Keratinocyte (primary cell): ENCODE data around the gene DTD2. TPM values are rescaled to one million over a fixed set of nuclear protein-coding genes. Genes with fewer than 3 reads are reported as not detected.

Experiments
- DNase-seq: peaks from one replicate; pipeline ENCODE4 v3.0.0-alpha.2; 2011; ENCODE audit warnings: low read depth, missing footprints, low spot score
- FAIRE-seq: peaks from 2 replicates; lab custom pipeline; 2011; peaks lifted over from hg19 to GRCh38; lab: Jason Lieb, UNC
- H2AFZ ChIP-seq: 2 replicates; pipeline ENCODE4 v1.6.0; 2012; ENCODE audit warnings: low read length, control low read depth, inconsistent platforms; ENCODE audit not compliant: control insufficient read depth
- H3K27ac ChIP-seq: 2 replicates; pipeline ENCODE4 v1.5.1; 2011; ENCODE audit warnings: low read length; ENCODE audit not compliant: control insufficient read depth, insufficient read depth
- H3K27me3 ChIP-seq: 3 replicates; pipeline ENCODE4 v1.6.0; 2011; ENCODE audit warnings: low read length; ENCODE audit not compliant: control insufficient read depth, insufficient read depth; ENCODE audit errors: extremely low read depth
- H3K36me3 ChIP-seq, 2 experiments: 2 replicates in 1 of 2; 3 replicates in 1 of 2; pipeline ENCODE4 v1.5.1; 2011; ENCODE audit warnings: low read length in 2 of 2, mild to moderate bottlenecking in 1 of 2; ENCODE audit not compliant: control insufficient read depth in 2 of 2, insufficient read depth in 2 of 2; ENCODE audit errors: extremely low read depth in 1 of 2
- H3K4me1 ChIP-seq: 3 replicates; pipeline ENCODE4 v1.5.1; 2011; ENCODE audit warnings: low read length; ENCODE audit not compliant: control insufficient read depth, insufficient read depth; ENCODE audit errors: extremely low read depth
- H3K4me2 ChIP-seq: 3 replicates; pipeline ENCODE4 v1.6.0; 2011; ENCODE audit warnings: low read depth, low read length; ENCODE audit not compliant: control insufficient read depth, insufficient read depth; ENCODE audit errors: extremely low read depth
- H3K4me3 ChIP-seq, 3 experiments: fragments of 200-600 bp in 1 of 3; sonication (generic) in 1 of 3; 2 replicates in 2 of 3; 3 replicates in 1 of 3; pipeline ENCODE4 v1.5.1; 2011 to 2016; ENCODE audit warnings: low read length in 3 of 3, mild to moderate bottlenecking in 3 of 3, control low read depth in 2 of 3, inconsistent platforms in 1 of 3, low read depth in 1 of 3, mixed read lengths in 1 of 3, mixed run types in 1 of 3, moderate library complexity in 1 of 3; ENCODE audit not compliant: control insufficient read depth in 2 of 3, insufficient read depth in 2 of 3; ENCODE audit errors: extremely low read depth in 1 of 3
- H3K79me2 ChIP-seq: 2 replicates; pipeline ENCODE4 v1.6.0; 2012; ENCODE audit warnings: low read length; ENCODE audit not compliant: control insufficient read depth, insufficient read depth
- H3K9ac ChIP-seq: 3 replicates; pipeline ENCODE4 v1.6.0; 2011; ENCODE audit warnings: low read length; ENCODE audit not compliant: control insufficient read depth, insufficient read depth; ENCODE audit errors: extremely low read depth
- H3K9me1 ChIP-seq: 3 replicates; pipeline ENCODE4 v1.6.0; 2011; ENCODE audit warnings: low read length; ENCODE audit not compliant: control insufficient read depth, insufficient read depth; ENCODE audit errors: extremely low read depth
- H3K9me3 ChIP-seq: 2 replicates; pipeline ENCODE4 v1.5.1; 2012; ENCODE audit warnings: low read depth, low read length; ENCODE audit not compliant: control insufficient read depth
- H4K20me1 ChIP-seq: 3 replicates; pipeline ENCODE4 v1.6.0; 2011; ENCODE audit warnings: low read length; ENCODE audit not compliant: control insufficient read depth, insufficient read depth; ENCODE audit errors: extremely low read depth
- CTCF ChIP-seq, 3 experiments: IDR thresholded peaks in 1 of 3; conservative IDR thresholded peaks in 1 of 3; optimal IDR thresholded peaks in 1 of 3; 2 replicates in 2 of 3; 3 replicates in 1 of 3; pipeline versions ENCODE3 to v1.5.1; 2011; ENCODE audit warnings: low read length in 3 of 3, mild to moderate bottlenecking in 3 of 3, moderate library complexity in 2 of 3, control low read depth in 1 of 3, inconsistent platforms in 1 of 3; ENCODE audit not compliant: insufficient read depth in 2 of 3; ENCODE audit errors: extremely low read depth in 1 of 3
- EZH2 ChIP-seq: IDR thresholded peaks from one replicate; pipeline ENCODE4 v1.6.1; 2012; ENCODE audit warnings: inconsistent platforms, mild to moderate bottlenecking, low read length, moderate library complexity
- dilution Hi-C: fragments of 300-500 bp; cut with MboI; formaldehyde crosslinking; loops from one replicate; pipeline ENCODE4 v1.7.0; 2020; ENCODE audit warnings: low sequenced_read_pairs; ENCODE audit not compliant: extremely low pct_ligation_motif_present
- polyA plus RNA-seq, 5 experiments: library from polyadenylated mRNA; depleted of rRNA in 3 of 5; stranded (reverse) in 3 of 5; stranded (forward) in 1 of 5; unstranded in 1 of 5; fragments of >200 nt; gene quantifications; 1 replicate in 1 of 5; 2 replicates in 3 of 5; 3 replicates in 1 of 5; pipeline versions ENCODE4 v1.2.1 to v1.2.3, GENCODE V29; 2011 to 2012; ENCODE audit warnings: missing spikeins in 2 of 5, low read depth in 1 of 5, low replicate concordance in 1 of 5

Gene DTD2
- polyA plus RNA-seq, 1 donor (not counting 4 experiments of a cell fraction or from before 2014, with no cell fraction given), result 22.3 TPM

GRCh38 chr14:31421200-31421599 lies 36.1 kb downstream of the DTD2 start:
- Histone ChIP-seq H3K9me1 (no peaks in the 10 kb centered on the region), H3K4me2 (peak overlapping the region; percentile 96), H3K27me3 (no peaks in the 10 kb centered on the region), H3K9ac (no peak overlapping the region), H3K36me3 (no peaks in the 10 kb centered on the region), H4K20me1 (no peaks in the 10 kb centered on the region), H3K4me3 (peak overlapping the region in 1 of 3 experiments; percentile 68), H3K4me1 (peaks cover 10% of the 10 kb centered on the region), H3K9me3 (no peaks in the 10 kb centered on the region), H3K79me2 (peaks cover 28% of the 10 kb centered on the region), H2AFZ (peak overlapping the region; percentile 99), H3K27ac (peak overlapping the region; percentile 73)
- FAIRE-seq (no peak), DNase-seq (no peak)
- dilution Hi-C loops, result no loop called here
- TF ChIP-seq EZH2, result no peak
- TF ChIP-seq CTCF (optimal IDR thresholded peaks at IDR 0.05 in 1 of 3, IDR thresholded peaks at IDR 0.05 in 1 of 3, conservative IDR thresholded peaks at IDR 0.05 in 1 of 3; ENCODE audit: extremely low read depth in 1 of 3, insufficient read depth in 2 of 3, low read length in 3 of 3), result no peak

- H3K27ac ChIP-seq, result peak within 1 kb of the TSS; percentile 83
- no peak for FAIRE-seq
Measured at GRCh38 chr14:31420319-31421111, 36.8 kb downstream of the DTD2 start, which contains the start of gene HEATR5A. TSS of gene HEATR5A (minus strand) at chr14:31420550. CDS start at chr14:31402975, 17,575 bp downstream.

More at GRCh38 chr14:31420319-31421111, 36.8 kb downstream of the DTD2 start, which contains the start of gene HEATR5A:
- H2AFZ ChIP-seq, result peak within 1 kb of the TSS; percentile 99
- no peaks in the 10 kb centered on the region for H3K27me3 ChIP-seq
- peak within 1 kb of the TSS; percentile 91 for H3K9ac ChIP-seq
- no peaks in the 10 kb centered on the region for H3K9me1 ChIP-seq
- no peaks in the 10 kb centered on the region for H3K9me3 ChIP-seq
- peak within 1 kb of the TSS; percentile 90 to 100 (median 94) for H3K4me3 ChIP-seq
- TF ChIP-seq EZH2, result no peak
- TF ChIP-seq CTCF (optimal IDR thresholded peaks at IDR 0.05 in 1 of 3, IDR thresholded peaks at IDR 0.05 in 1 of 3, conservative IDR thresholded peaks at IDR 0.05 in 1 of 3; ENCODE audit: extremely low read depth in 1 of 3, insufficient read depth in 2 of 3, low read length in 3 of 3), result peak in 1 of 3 experiments; percentile 29
- H4K20me1 ChIP-seq, result no peaks in the 10 kb centered on the region
- H3K4me1 ChIP-seq, result peaks cover 10% of the 10 kb centered on the region
- dilution Hi-C loops, result no loop called here
- peak; percentile 15 for DNase-seq
- peaks cover 28% of the 10 kb centered on the region for H3K79me2 ChIP-seq
- peak within 1 kb of the TSS; percentile 96 for H3K4me2 ChIP-seq
- no peaks in the 10 kb centered on the region for H3K36me3 ChIP-seq
